HepG2 (cell line): ENCODE data around the gene C1orf35. TPM values are rescaled to one million over a fixed set of nuclear protein-coding genes. Genes with fewer than 3 reads are reported as not detected.
A peak's percentile ranks its signal among the peaks of the same experiment; 100 is the strongest.

Experiments used
- FOXO1 ChIP-seq: sonication (generic); formaldehyde crosslinking; IDR thresholded peaks from 2 replicates; pipeline ENCODE4 v1.4.0; 2020; ENCODE audit warnings: missing genetic modification reagents
- GATA4 ChIP-seq: sonication (generic); IDR thresholded peaks from 2 replicates; pipeline ENCODE4 v1.6.1; 2016; ENCODE audit warnings: antibody characterized with exemption, low read depth, borderline replicate concordance
- MTA1 ChIP-seq: sonication (generic); formaldehyde crosslinking; IDR thresholded peaks from 2 replicates; pipeline ENCODE4 v1.4.0; 2020; ENCODE audit warnings: missing genetic modification reagents, mild to moderate bottlenecking, borderline replicate concordance
- RXRB ChIP-seq: IDR thresholded peaks from 2 replicates; pipeline ENCODE4 v1.6.1; 2016; ENCODE audit warnings: borderline replicate concordance, missing genetic modification reagents, missing compliant biosample characterization
- ZBTB40 ChIP-seq, 2 experiments: fragments of 450-650 bp in 1 of 2; sonication (generic) in 1 of 2; formaldehyde crosslinking in 1 of 2; IDR thresholded peaks; 2 replicates each; pipeline versions ENCODE4 v1.6.1 to v1.8.0; 2016 to 2022; ENCODE audit warnings: antibody characterized with exemption in 1 of 2, mild to moderate bottlenecking in 1 of 2, missing genetic modification reagents in 1 of 2
- ZMYM2 ChIP-seq: sonication (generic); formaldehyde crosslinking; IDR thresholded peaks from 2 replicates; pipeline ENCODE4 v1.8.0; 2022; ENCODE audit warnings: mild to moderate bottlenecking, missing genetic modification reagents
- ZNF510 ChIP-seq: sonication (generic); formaldehyde crosslinking; IDR thresholded peaks from 2 replicates; pipeline ENCODE4 v1.4.0; 2020; ENCODE audit warnings: low read depth, mild to moderate bottlenecking, missing genetic modification reagents
- ZNF547 ChIP-seq: sonication (generic); formaldehyde crosslinking; IDR thresholded peaks from 2 replicates; pipeline ENCODE4 v1.5.1; 2020; ENCODE audit warnings: mild to moderate bottlenecking, missing genetic modification reagents
- ZNF614 ChIP-seq: IDR thresholded peaks from 2 replicates; pipeline ENCODE4 v1.6.1; 2018; ENCODE audit warnings: missing biosample characterization, missing genetic modification reagents, inconsistent platforms, borderline replicate concordance
- ZNF761 ChIP-seq: sonication (generic); formaldehyde crosslinking; conservative IDR thresholded peaks from 2 replicates; pipeline ENCODE4 v1.4.0; 2020; ENCODE audit warnings: mild to moderate bottlenecking, missing genetic modification reagents
- polyA plus RNA-seq, 8 experiments: library from polyadenylated mRNA; depleted of rRNA in 3 of 8; stranded (reverse) in 7 of 8; unstranded in 1 of 8; fragments of >200 nt; fragmentation: Illumina TruSeq in 4 of 8; extraction: Trizol in 4 of 8; gene quantifications; 2 replicates each; pipeline versions ENCODE4 v1.2.1 to v1.2.3, GENCODE V29; 2011 to 2016; ENCODE audit warnings: low read depth in 4 of 8, missing spikeins in 1 of 8, mixed read lengths in 1 of 8; ENCODE audit not compliant: insufficient read depth in 1 of 8
- total RNA-seq, 5 experiments: library from RNA; depleted of rRNA; stranded (reverse); fragments of >200 nt; fragmentation: Illumina TruSeq; extraction: Trizol; gene quantifications; 2 replicates each; pipeline ENCODE4 v1.2.3, GENCODE V29; 2016; ENCODE audit warnings: low read depth in 1 of 5
- TF ChIP-seq, protein P1 (sequence below), 2 experiments: sonication (generic) in 1 of 2; formaldehyde crosslinking in 1 of 2; IDR thresholded peaks; 2 replicates each; pipeline versions ENCODE4 v1.4.0 to v1.6.1; 2018 to 2020; ENCODE audit warnings: missing genetic modification reagents in 2 of 2, borderline replicate concordance in 1 of 2, low read depth in 1 of 2, mild to moderate bottlenecking in 1 of 2, missing biosample characterization in 1 of 2
- TF ChIP-seq, protein P2 (sequence below): sonication (generic); formaldehyde crosslinking; IDR thresholded peaks from 2 replicates; pipeline ENCODE4 v1.5.0; 2020; ENCODE audit warnings: missing genetic modification reagents
- TF ChIP-seq, protein P3 (sequence below): sonication (generic); formaldehyde crosslinking; IDR thresholded peaks from 2 replicates; pipeline ENCODE4 v1.8.0; 2022; ENCODE audit warnings: mild to moderate bottlenecking, missing genetic modification reagents, borderline replicate concordance

The C1orf35 gene
- total and polyA plus RNA-seq, 2 of the 13 experiments (the other 11 are each of a cell fraction or from before 2014, with no cell fraction given): 8.1 to 19.3 TPM

DNA sequence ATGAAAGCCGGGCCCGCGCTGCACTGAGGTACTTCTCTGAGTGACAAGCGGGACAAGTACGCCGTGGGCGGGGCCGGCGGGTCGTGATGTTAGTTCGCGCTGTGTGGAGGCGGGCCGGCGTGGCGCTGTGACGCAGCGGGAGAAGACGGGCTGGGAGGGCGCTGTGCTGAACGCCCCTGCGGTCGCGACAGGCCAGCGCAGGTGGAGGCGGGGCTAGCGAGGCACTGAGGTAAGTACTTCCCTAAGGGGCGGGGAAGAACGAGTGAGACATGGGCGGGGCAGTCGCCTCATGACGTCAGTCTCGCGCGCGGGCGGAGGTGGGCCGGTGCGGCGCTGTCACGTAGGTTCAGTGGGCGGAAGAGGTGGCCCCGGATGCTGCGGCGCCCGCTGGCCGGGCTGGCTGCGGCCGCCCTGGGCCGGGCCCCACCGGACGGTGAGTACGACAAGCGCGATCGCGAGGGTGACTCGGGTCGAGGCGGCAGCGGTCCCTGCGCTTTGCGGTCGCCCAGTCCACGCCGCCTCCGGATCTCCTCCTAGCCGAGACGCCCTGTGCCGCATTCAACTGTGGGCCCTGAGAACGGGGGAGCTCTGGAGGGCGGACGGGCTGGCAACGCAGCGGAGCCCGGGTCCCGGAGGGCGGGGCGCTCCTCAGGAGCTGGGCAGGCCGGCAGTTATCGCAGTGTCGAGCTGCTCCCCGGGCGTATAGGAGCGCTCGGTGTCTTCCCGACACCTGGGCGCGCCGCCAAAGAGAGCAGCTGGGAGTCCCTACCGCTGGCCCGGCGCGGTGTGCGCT lies 37.0 kb upstream of the C1orf35 start, which contains the start of gene GUK1 (continued):
- TF ChIP-seq FOXO1 (CRISPR knock-in tag): peak; percentile 45; the same call in 1 of the 2 replicates
- peak; percentile 44; the same call in 1 of the 2 replicates for TF ChIP-seq MTA1 (CRISPR knock-in tag)
- no peak; the same call in 1 of the 2 replicates for TF ChIP-seq ZMYM2 (CRISPR knock-in tag)
- peak; percentile 33 for TF ChIP-seq ZNF510 (CRISPR knock-in tag)
- TF ChIP-seq ZNF761: 0 out of 2 replicates have a peak, but pooled peaks have one; percentile 53
- TF ChIP-seq, protein P1, sequence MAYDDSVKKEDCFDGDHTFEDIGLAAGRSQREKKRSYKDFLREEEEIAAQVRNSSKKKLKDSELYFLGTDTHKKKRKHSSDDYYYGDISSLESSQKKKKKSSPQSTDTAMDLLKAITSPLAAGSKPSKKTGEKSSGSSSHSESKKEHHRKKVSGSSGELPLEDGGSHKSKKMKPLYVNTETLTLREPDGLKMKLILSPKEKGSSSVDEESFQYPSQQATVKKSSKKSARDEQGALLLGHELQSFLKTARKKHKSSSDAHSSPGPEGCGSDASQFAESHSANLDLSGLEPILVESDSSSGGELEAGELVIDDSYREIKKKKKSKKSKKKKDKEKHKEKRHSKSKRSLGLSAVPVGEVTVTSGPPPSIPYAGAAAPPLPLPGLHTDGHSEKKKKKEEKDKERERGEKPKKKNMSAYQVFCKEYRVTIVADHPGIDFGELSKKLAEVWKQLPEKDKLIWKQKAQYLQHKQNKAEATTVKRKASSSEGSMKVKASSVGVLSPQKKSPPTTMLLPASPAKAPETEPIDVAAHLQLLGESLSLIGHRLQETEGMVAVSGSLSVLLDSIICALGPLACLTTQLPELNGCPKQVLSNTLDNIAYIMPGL (CRISPR knock-in tag; IDR thresholded peaks at IDR 0.05; ENCODE audit: borderline replicate concordance in 1 of 2, low read depth in 1 of 2): peak; percentile 48 to 85; a peak in 3 of 4 replicates
- TF ChIP-seq GATA4: no peak
- TF ChIP-seq, protein P2, sequence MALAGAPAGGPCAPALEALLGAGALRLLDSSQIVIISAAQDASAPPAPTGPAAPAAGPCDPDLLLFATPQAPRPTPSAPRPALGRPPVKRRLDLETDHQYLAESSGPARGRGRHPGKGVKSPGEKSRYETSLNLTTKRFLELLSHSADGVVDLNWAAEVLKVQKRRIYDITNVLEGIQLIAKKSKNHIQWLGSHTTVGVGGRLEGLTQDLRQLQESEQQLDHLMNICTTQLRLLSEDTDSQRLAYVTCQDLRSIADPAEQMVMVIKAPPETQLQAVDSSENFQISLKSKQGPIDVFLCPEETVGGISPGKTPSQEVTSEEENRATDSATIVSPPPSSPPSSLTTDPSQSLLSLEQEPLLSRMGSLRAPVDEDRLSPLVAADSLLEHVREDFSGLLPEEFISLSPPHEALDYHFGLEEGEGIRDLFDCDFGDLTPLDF: peak; percentile 83; the same call in 1 of the 2 replicates
- TF ChIP-seq ZBTB40 (IDR thresholded peaks at IDR 0.05): no peak
- peak; percentile 10; the same call in 1 of the 2 replicates for TF ChIP-seq ZBTB40 (CRISPR knock-in tag; IDR thresholded peaks at IDR 0.05)
- TF ChIP-seq ZNF547 (CRISPR knock-in tag): no peak; the same call in 1 of the 2 replicates
- peak; percentile 49 for TF ChIP-seq RXRB (CRISPR knock-in tag)
- TF ChIP-seq ZNF614: peak; percentile 63; the same call in 1 of the 2 replicates
- TF ChIP-seq, protein P3, sequence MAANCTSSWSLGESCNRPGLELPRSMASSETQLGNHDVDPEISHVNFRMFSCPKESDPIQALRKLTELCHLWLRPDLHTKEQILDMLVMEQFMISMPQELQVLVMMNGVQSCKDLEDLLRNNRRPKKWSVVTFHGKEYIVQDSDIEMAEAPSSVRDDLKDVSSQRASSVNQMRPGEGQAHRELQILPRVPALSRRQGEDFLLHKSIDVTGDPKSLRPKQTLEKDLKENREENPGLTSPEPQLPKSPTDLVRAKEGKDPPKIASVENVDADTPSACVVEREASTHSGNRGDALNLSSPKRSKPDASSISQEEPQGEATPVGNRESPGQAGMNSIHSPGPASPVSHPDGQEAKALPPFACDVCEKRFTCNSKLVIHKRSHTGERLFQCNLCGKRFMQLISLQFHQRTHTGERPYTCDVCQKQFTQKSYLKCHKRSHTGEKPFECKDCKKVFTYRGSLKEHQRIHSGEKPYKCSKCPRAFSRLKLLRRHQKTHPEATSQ (CRISPR knock-in tag): no peak
